ENCODE data around the gene DDA1. TPM values are rescaled to one million over a fixed set of nuclear protein-coding genes. Genes with fewer than 3 reads are reported as not detected.
A peak's percentile ranks its signal among the peaks of the same experiment; 100 is the strongest.

DDA1 gene
- total and polyA plus RNA-seq, 2 of the 13 experiments (the other 11 are each of a cell fraction or from before 2014, with no cell fraction given) = 24.5 to 26.0 TPM

GRCh38 chr19:17306285-17306714, 3.1 kb upstream of the DDA1 start (continued):
- TF ChIP-seq KLF15 (CRISPR knock-in tag; IDR thresholded peaks at IDR 0.05; ENCODE audit: borderline replicate concordance) = no peak
- no peak for TF ChIP-seq NR0B2 (CRISPR knock-in tag; IDR thresholded peaks at IDR 0.05)
- no peak for TF ChIP-seq ZNF605 (CRISPR knock-in tag; IDR thresholded peaks at IDR 0.05)

GRCh38 chr19:17307876-17308377, 1.4 kb upstream of the DDA1 start:
- H3K9ac ChIP-seq (ENCODE audit: insufficient read depth, low read depth, low read length) = no peak overlapping the region

GRCh38 chr19:17309965-17310461, 650 bp downstream of the DDA1 start:
- ATAC-seq (no peak), FAIRE-seq (no peak), DNase-seq (ENCODE audit: low spot score) (no peak)
- Histone ChIP-seq H3K4me2 (ENCODE audit: low read depth, low read length) (peak overlapping the region; percentile 92), H3K9ac (ENCODE audit: insufficient read depth, low read depth, low read length) (peak overlapping the region; percentile 74), H2AFZ (ENCODE audit: low read length) (no peak overlapping the region), H3K27ac (ENCODE audit: extremely low read length, insufficient read depth, low read length) (peak overlapping the region; percentile 62), H3K4me3 (replicated peaks in 1 of 3; ENCODE audit: insufficient read depth in 1 of 3, low read depth in 2 of 3, low read length in 3 of 3) (peak overlapping the region; percentile 75 to 87 (median 84)), H3K36me3 (replicated peaks in 1 of 2; ENCODE audit: control insufficient read depth in 1 of 2, insufficient read depth in 2 of 2, low read length in 2 of 2) (peaks cover 8 to 12% of the 10 kb centered on the region in 2 experiments; a peak in 4 of 5 replicates), H3K4me1 (ENCODE audit: insufficient read depth, low read length) (peaks cover 39% of the 10 kb centered on the region), H4K20me1 (ENCODE audit: insufficient read depth, low read length) (peaks cover 7% of the 10 kb centered on the region), H3K79me2 (ENCODE audit: insufficient read depth, low read length) (peaks cover 30% of the 10 kb centered on the region), H3K27me3 (ENCODE audit: control insufficient read depth in 1 of 2, insufficient read depth in 2 of 2, low read length in 2 of 2) (no peaks in the 10 kb centered on the region; a peak in 1 of 5 replicates), H3K9me3 (ENCODE audit: low read length) (no peaks in the 10 kb centered on the region)
- POLR2A ChIA-PET = interaction anchor here (0.6 to 3.1 kb wide), 10 partner anchors 8 to 236 kb away, joined by 3 to 37 read pairs (median 4); partner anchors contain the start of genes ANO8, MVB12A and USE1
- no TSS peak for BruUV-seq (replicated peaks)
- intact Hi-C loops (cut with micrococcal nuclease; ENCODE audit: unreplicated experiment) (loop anchor here (2.0 kb wide), 1 partner anchor 27 kb away; the partner anchor contains the start of gene GTPBP3), in situ Hi-C loops (cut with HindIII; ENCODE audit: extremely low pct_ligation_motif_present, low pct_unique_long_range_greater_than_20kb) (no loop called here)
- WGBS (ENCODE audit: low lambda C conversion rate) = 9% methylated on average over 9 of the region's 23 CpGs
- CTCF ChIA-PET (ENCODE audit: low intra/inter-chr PET ratio, low total read pairs) = no interaction called here
- TF ChIP-seq LCORL (IDR thresholded peaks at IDR 0.05) (no peak), LCORL (CRISPR knock-in tag; IDR thresholded peaks at IDR 0.05) (0 out of 2 replicates have a peak, but pooled peaks have one; percentile 43), ARID4A (CRISPR knock-in tag; IDR thresholded peaks at IDR 0.05; ENCODE audit: borderline replicate concordance) (peak; percentile 47; the same call in 1 of the 2 replicates), ZFP82 (CRISPR knock-in tag; IDR thresholded peaks at IDR 0.05; ENCODE audit: borderline replicate concordance) (no peak), TSC22D2 (CRISPR knock-in tag; IDR thresholded peaks at IDR 0.05; ENCODE audit: borderline replicate concordance) (no peak)

More at GRCh38 chr19:17307876-17308377, 1.4 kb upstream of the DDA1 start:
- Histone ChIP-seq H3K79me2 (ENCODE audit: insufficient read depth, low read length) (peaks cover 28% of the 10 kb centered on the region), H3K36me3 (replicated peaks in 1 of 2; ENCODE audit: control insufficient read depth in 1 of 2, insufficient read depth in 2 of 2, low read length in 2 of 2) (peaks cover 0 to 1% of the 10 kb centered on the region in 2 experiments; a peak in 1 of 5 replicates), H3K4me2 (ENCODE audit: low read depth, low read length) (no peak overlapping the region), H2AFZ (ENCODE audit: low read length) (no peak overlapping the region), H3K9me3 (ENCODE audit: low read length) (no peaks in the 10 kb centered on the region), H3K4me1 (ENCODE audit: insufficient read depth, low read length) (peaks cover 53% of the 10 kb centered on the region), H3K4me3 (replicated peaks in 1 of 3; ENCODE audit: insufficient read depth in 1 of 3, low read depth in 2 of 3, low read length in 3 of 3) (no peak overlapping the region), H3K27me3 (ENCODE audit: control insufficient read depth in 1 of 2, insufficient read depth in 2 of 2, low read length in 2 of 2) (no peaks in the 10 kb centered on the region; a peak in 1 of 5 replicates), H3K27ac (ENCODE audit: extremely low read length, insufficient read depth, low read length) (no peak overlapping the region), H4K20me1 (ENCODE audit: insufficient read depth, low read length) (peaks cover 7% of the 10 kb centered on the region)
- ATAC-seq (no peak), DNase-seq (ENCODE audit: low spot score) (no peak), FAIRE-seq (no peak)
- WGBS (ENCODE audit: low lambda C conversion rate) = 94% methylated on average over 8 of the region's 8 CpGs
- ChIA-PET CTCF (ENCODE audit: low intra/inter-chr PET ratio, low total read pairs) (no interaction called here), POLR2A (interaction anchor here (0.6 to 3.1 kb wide), 6 partner anchors 26 to 1210 kb away, joined by 3 to 37 read pairs (median 7); partner anchors contain the start of genes ANO8, BABAM1 and USE1)
- intact Hi-C loops (cut with micrococcal nuclease; ENCODE audit: unreplicated experiment) = loop anchor here (2.0 kb wide), 1 partner anchor 29 kb away; the partner anchor contains the start of gene GTPBP3
- TF ChIP-seq RFX5 (IDR thresholded peaks at IDR 0.05; ENCODE audit: low read depth, low read length) (no peak), ZNF790 (CRISPR knock-in tag; IDR thresholded peaks at IDR 0.05; ENCODE audit: borderline replicate concordance) (no peak)
- in situ Hi-C loops (cut with HindIII; ENCODE audit: extremely low pct_ligation_motif_present, low pct_unique_long_range_greater_than_20kb) = no loop called here
- no TSS peak for BruUV-seq (replicated peaks)
